C4-2B (cell line): ENCODE results near the gene TBX10.

Source experiments
- ZFX ChIP-seq: fragments of 450-650 bp; IDR thresholded peaks from 2 replicates; pipeline ENCODE4 v1.6.1; 2017
- TF ChIP-seq, protein P1 (sequence below): fragments of 450-650 bp; conservative IDR thresholded peaks from 2 replicates; pipeline ENCODE4 v1.5.1; 2017; ENCODE audit warnings: mild to moderate bottlenecking

DNA sequence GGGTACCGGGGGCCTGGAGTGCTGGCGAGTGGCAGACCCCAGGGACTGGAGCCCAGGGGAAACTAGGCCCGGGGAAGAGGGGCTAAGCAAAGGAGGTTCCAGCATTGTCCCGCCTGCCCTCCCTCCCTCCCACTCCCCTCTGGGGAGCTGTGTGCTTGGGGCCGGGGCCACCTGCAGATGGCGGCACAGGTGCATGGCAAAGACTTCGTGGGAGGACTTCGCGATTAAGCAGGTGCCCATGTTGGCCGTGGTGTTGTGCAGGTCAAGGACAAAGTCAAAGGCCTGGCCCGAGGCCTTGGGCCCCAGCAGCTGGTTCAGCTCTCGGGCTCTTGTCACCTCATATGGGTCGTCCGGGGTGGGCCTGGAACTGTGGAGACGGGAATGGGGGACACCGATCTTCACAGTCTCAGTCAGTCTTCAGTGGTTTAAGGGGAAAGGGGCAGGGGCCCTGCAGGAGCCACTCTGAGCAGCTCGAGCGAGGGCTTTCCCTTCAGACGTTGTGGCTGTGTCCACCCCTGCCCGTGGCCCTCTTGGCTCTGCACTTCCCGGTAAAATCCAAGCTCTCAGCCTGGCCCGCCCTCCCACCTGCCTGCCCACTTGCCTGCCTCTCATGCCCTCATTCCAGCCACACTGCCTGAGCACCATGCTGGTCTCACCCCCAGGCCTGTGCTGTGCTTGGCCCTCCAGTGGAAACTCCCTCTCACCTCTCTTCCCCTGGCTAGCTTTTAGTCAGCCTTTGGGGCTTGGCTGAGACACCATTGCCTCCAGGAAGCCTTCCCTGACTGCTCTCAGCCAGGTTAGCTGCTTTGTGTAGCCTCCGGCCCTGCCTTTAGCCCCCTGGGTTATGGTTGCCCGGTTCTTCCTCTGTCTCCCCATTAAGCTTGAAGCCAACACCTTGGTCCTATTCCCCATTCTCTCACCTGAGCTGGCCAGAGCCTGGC, 6.2 kb upstream of the TBX10 start:
- TF ChIP-seq, protein P1, sequence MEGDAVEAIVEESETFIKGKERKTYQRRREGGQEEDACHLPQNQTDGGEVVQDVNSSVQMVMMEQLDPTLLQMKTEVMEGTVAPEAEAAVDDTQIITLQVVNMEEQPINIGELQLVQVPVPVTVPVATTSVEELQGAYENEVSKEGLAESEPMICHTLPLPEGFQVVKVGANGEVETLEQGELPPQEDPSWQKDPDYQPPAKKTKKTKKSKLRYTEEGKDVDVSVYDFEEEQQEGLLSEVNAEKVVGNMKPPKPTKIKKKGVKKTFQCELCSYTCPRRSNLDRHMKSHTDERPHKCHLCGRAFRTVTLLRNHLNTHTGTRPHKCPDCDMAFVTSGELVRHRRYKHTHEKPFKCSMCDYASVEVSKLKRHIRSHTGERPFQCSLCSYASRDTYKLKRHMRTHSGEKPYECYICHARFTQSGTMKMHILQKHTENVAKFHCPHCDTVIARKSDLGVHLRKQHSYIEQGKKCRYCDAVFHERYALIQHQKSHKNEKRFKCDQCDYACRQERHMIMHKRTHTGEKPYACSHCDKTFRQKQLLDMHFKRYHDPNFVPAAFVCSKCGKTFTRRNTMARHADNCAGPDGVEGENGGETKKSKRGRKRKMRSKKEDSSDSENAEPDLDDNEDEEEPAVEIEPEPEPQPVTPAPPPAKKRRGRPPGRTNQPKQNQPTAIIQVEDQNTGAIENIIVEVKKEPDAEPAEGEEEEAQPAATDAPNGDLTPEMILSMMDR, result no peak
- TF ChIP-seq ZFX, result no peak
